PC-9 (cell line): ENCODE results near the gene SYNE1. TPM values are rescaled to one million over a fixed set of nuclear protein-coding genes. Genes with fewer than 3 reads are reported as not detected.

Experiments
- BruUV-seq: library from RNA; stranded (reverse); fragments of 400-500 nt; replicated peaks from 2 replicates; lab custom pipeline; 2021; lab: Mats Ljungman, UMichigan
- CTCF ChIA-PET: fragments of 300-600 bp; sonication (Branson Sonifier 250); formaldehyde crosslinking; loops from one replicate; lab custom pipeline; 2022; ENCODE audit warnings: antibody characterized with exemption; lab: Charles Lee
- POLR2A ChIA-PET: fragments of 300-600 bp; sonication (Branson Sonifier 250); formaldehyde crosslinking; loops from one replicate; lab custom pipeline; 2022; ENCODE audit warnings: antibody characterized with exemption; ENCODE audit not compliant: unreplicated experiment; lab: Charles Lee
- DNase-seq, 2 experiments: peaks; one replicate each; pipeline versions ENCODE4 v3.0.0 to v3.0.0-alpha.2; 2015 to 2022; ENCODE audit warnings: mixed read lengths in 1 of 2
- H2AFZ ChIP-seq: fragments of 200-600 bp; sonication (generic); 2 replicates; pipeline ENCODE4 v1.8.1; 2017; ENCODE audit warnings: antibody characterized with exemption
- H3F3A ChIP-seq: fragments of 200-600 bp; sonication (generic); 2 replicates; pipeline ENCODE4 v1.8.1; 2017; ENCODE audit warnings: antibody characterized with exemption, mild to moderate bottlenecking, low read depth; ENCODE audit not compliant: insufficient read depth
- H3K27ac ChIP-seq: fragments of 200-600 bp; sonication (generic); 2 replicates; pipeline ENCODE4 v1.6.1; 2016; ENCODE audit warnings: mixed run types
- H3K27me3 ChIP-seq: fragments of 200-600 bp; sonication (generic); 2 replicates; pipeline ENCODE4 v1.6.1; 2016; ENCODE audit warnings: low read depth, mixed run types; ENCODE audit not compliant: insufficient read depth
- H3K36me3 ChIP-seq: fragments of 200-600 bp; sonication (generic); 2 replicates; pipeline ENCODE4 v1.6.1; 2016; ENCODE audit warnings: low read depth, mixed run types
- H3K4me1 ChIP-seq: fragments of 200-600 bp; sonication (generic); replicated peaks from 2 replicates; pipeline ENCODE4 v1.6.1; 2016; ENCODE audit warnings: mixed run types; ENCODE audit not compliant: insufficient read depth
- H3K4me2 ChIP-seq: fragments of 200-600 bp; sonication (generic); 2 replicates; pipeline ENCODE4 v1.6.1; 2017; ENCODE audit warnings: mixed run types
- H3K4me3 ChIP-seq: fragments of 200-600 bp; sonication (generic); 2 replicates; pipeline ENCODE4 v1.6.1; 2016; ENCODE audit warnings: mixed run types
- H3K79me2 ChIP-seq: fragments of 200-600 bp; sonication (generic); 2 replicates; pipeline ENCODE4 v1.6.1; 2017; ENCODE audit warnings: low read depth, mixed run types
- H3K9me2 ChIP-seq: fragments of 200-600 bp; sonication (generic); 2 replicates; pipeline ENCODE4 v1.8.1; 2017; ENCODE audit warnings: mild to moderate bottlenecking; ENCODE audit not compliant: insufficient read depth
- H3K9me3 ChIP-seq: fragments of 200-600 bp; sonication (generic); 2 replicates; pipeline ENCODE4 v1.8.1; 2016; ENCODE audit warnings: low read depth; ENCODE audit not compliant: insufficient read depth
- H4K20me1 ChIP-seq: fragments of 200-600 bp; sonication (generic); 2 replicates; pipeline ENCODE4 v1.8.1; 2017; ENCODE audit not compliant: insufficient read depth
- CTCF ChIP-seq: fragments of 200-600 bp; sonication (generic); conservative IDR thresholded peaks from 2 replicates; pipeline ENCODE4 v1.6.1; 2017; ENCODE audit warnings: mixed run types, antibody characterized with exemption, mild to moderate bottlenecking, moderate library complexity
- EZH2 ChIP-seq: fragments of 200-600 bp; sonication (generic); IDR thresholded peaks from 2 replicates; pipeline ENCODE4 v1.8.0; 2017; ENCODE audit warnings: antibody characterized with exemption, low read depth
- intact Hi-C: fragments of 100-400 bp; cut with micrococcal nuclease; formaldehyde crosslinking; loops from one replicate; pipeline ENCODE4 v1.10.0; 2022; ENCODE audit not compliant: unreplicated experiment
- total RNA-seq: library from RNA; stranded (reverse); gene quantifications from 2 replicates; pipeline ENCODE4 v1.2.3, GENCODE V29; 2021

Gene SYNE1
- total RNA-seq, 1 experiment from 2014 or later, result 13.4 TPM

GRCh38 chr6:152233547-152234320 lies 403.4 kb downstream of the SYNE1 start:
- no peak overlapping the region for H3K4me3 ChIP-seq
- no peaks in the 10 kb centered on the region for H3K36me3 ChIP-seq
- H3K27me3 ChIP-seq, result no peaks in the 10 kb centered on the region
- DNase-seq, result no peak
- no peaks in the 10 kb centered on the region for H3K79me2 ChIP-seq
- intact Hi-C loops, result no loop called here
- TF ChIP-seq CTCF (no peak), EZH2 (no peak)
- H4K20me1 ChIP-seq, result no peaks in the 10 kb centered on the region
- BruUV-seq, result no TSS peak
- POLR2A ChIA-PET, result no interaction called here
- no peaks in the 10 kb centered on the region for H3K9me2 ChIP-seq
- CTCF ChIA-PET, result no interaction called here
- H3F3A ChIP-seq, result no peaks in the 10 kb centered on the region
- H3K9me3 ChIP-seq, result no peaks in the 10 kb centered on the region
- H3K4me2 ChIP-seq, result no peak overlapping the region
- H3K4me1 ChIP-seq, result no peaks in the 10 kb centered on the region
- no peak overlapping the region for H2AFZ ChIP-seq
- H3K27ac ChIP-seq, result no peak overlapping the region

GRCh38 chr6:152232501-152233151 lies 404.5 kb downstream of the SYNE1 start:
- Histone ChIP-seq H3K4me2 (no peak overlapping the region), H4K20me1 (no peaks in the 10 kb centered on the region), H3K4me3 (no peak overlapping the region), H3K9me3 (no peaks in the 10 kb centered on the region), H3K36me3 (no peaks in the 10 kb centered on the region), H3K4me1 (no peaks in the 10 kb centered on the region), H3K9me2 (no peaks in the 10 kb centered on the region), H3K79me2 (no peaks in the 10 kb centered on the region), H3F3A (no peaks in the 10 kb centered on the region), H3K27me3 (no peaks in the 10 kb centered on the region), H3K27ac (no peak overlapping the region), H2AFZ (no peak overlapping the region)
- POLR2A ChIA-PET, result no interaction called here
- TF ChIP-seq EZH2 (no peak), CTCF (no peak)
- BruUV-seq, result no TSS peak
- intact Hi-C loops, result no loop called here
- CTCF ChIA-PET, result no interaction called here
- DNase-seq, result no peak

GRCh38 chr6:152229330-152229729 lies 407.8 kb downstream of the SYNE1 start:
- DNase-seq, result no peak
- no peaks in the 10 kb centered on the region for H3K27me3 ChIP-seq
- no peaks in the 10 kb centered on the region for H3F3A ChIP-seq
- no peaks in the 10 kb centered on the region for H3K4me1 ChIP-seq
- no peaks in the 10 kb centered on the region for H3K79me2 ChIP-seq
- no peaks in the 10 kb centered on the region for H4K20me1 ChIP-seq
- CTCF ChIA-PET, result no interaction called here
- no peak overlapping the region for H3K4me3 ChIP-seq
- H3K27ac ChIP-seq, result no peak overlapping the region
- H3K4me2 ChIP-seq, result no peak overlapping the region
- H3K9me2 ChIP-seq, result no peaks in the 10 kb centered on the region
- no TSS peak for BruUV-seq
- TF ChIP-seq EZH2, result no peak
- TF ChIP-seq CTCF, result no peak
- H3K36me3 ChIP-seq, result no peaks in the 10 kb centered on the region
- no peak overlapping the region for H2AFZ ChIP-seq
- POLR2A ChIA-PET, result no interaction called here
- intact Hi-C loops, result no loop called here
- H3K9me3 ChIP-seq, result no peaks in the 10 kb centered on the region
